Motor neuron (in vitro differentiated cells): ENCODE data around the gene MACROH2A1. TPM values are rescaled to one million over a fixed set of nuclear protein-coding genes. Genes with fewer than 3 reads are reported as not detected.
A peak's percentile ranks its signal among the peaks of the same experiment; 100 is the strongest.

Experiments
- ATAC-seq, 8 experiments: fragments of 200-7000 bp; cut with Tn5 transposase; replicated peaks in 6 of 8; 2 replicates each; pipeline ENCODE4 v1.8.0; 2021; ENCODE audit warnings: mild to moderate bottlenecking in 8 of 8, moderate library complexity in 8 of 8
- H3K27ac ChIP-seq, 2 donors: fragments of 250-450 bp; sonication (Bioruptor Pico); 2 replicates each; pipeline ENCODE4 v1.9.0; 2021; ENCODE audit warnings: antibody characterized with exemption in 2 of 2, mild to moderate bottlenecking in 2 of 2, moderate library complexity in 1 of 2
- H3K4me1 ChIP-seq, 2 donors: fragments of 250-450 bp; sonication (Bioruptor Pico); replicated peaks in 1 of 2; 2 replicates each; pipeline ENCODE4 v1.6.1; 2021; ENCODE audit warnings: antibody characterized with exemption in 2 of 2, mild to moderate bottlenecking in 2 of 2, moderate library complexity in 1 of 2
- H3K4me3 ChIP-seq, 5 donors: fragments of 250-450 bp; sonication (Bioruptor Pico); 2 replicates each; pipeline ENCODE4 v1.9.0; 2021; ENCODE audit warnings: antibody characterized with exemption in 5 of 5, mild to moderate bottlenecking in 5 of 5, moderate library complexity in 4 of 5
- WGBS, 10 experiments: fragments of 450-650 bp; shearing (Covaris generic); methylation state at CpG; one replicate each; pipeline ENCODE4 v1.0.0; 2022; 5-methylcytosine and 5-hydroxymethylcytosine counted together
- in situ Hi-C, 9 experiments: fragments of 400-800 bp; cut with MboI; loops; one replicate each; pipeline ENCODE4 v1.15.0; 2021; ENCODE audit warnings: low sequenced_read_pairs in 9 of 9, low pct_unique_long_range_greater_than_20kb in 2 of 9; ENCODE audit not compliant: unreplicated experiment in 9 of 9
- total RNA-seq, 8 experiments: library from RNA; unstranded; fragments of 300-600 nt; gene quantifications; 2 replicates each; pipeline versions ENCODE4 v1.2.3 to v1.2.4, GENCODE V29; 2022

MACROH2A1 gene
- total RNA-seq, 8 experiments from 2014 or later, result 69.6 to 273 (median 126) TPM

DNA sequence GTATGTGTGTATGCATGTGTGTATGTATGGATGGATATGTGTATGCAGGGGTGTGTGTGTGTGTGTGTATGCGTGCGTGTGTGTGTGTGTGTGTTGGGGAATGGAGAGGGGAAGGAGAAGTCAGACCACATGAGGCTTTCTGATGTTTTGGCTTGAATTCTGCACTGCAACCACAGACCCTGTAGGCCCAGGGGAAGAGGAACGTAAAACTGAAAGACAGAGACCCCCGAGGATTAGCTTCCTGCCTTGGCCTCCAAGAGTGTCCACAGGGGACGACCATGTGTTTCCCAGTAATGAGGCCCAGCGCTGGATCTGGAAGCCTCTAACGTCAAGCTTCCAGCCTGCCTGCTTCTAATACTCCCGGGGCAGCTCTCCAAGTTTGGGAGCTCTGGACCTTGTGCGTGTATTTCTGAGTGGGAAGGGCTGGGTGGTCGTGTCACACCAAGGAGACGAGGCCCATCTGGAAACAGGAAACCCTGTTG lies 42.4 kb upstream of the MACROH2A1 start:
- H3K4me1 ChIP-seq, result peaks cover 10 to 16% of the 10 kb centered on the region in 2 donors
- in situ Hi-C loops, result no loop called here
- 30 to 92% (median 55%) methylated on average over 2 of the region's 11 CpGs; no CpG with 5 or more reads in 5 of the 10 experiments for whole genome bisulfite sequencing, 10 experiments
- H3K27ac ChIP-seq, result no peak overlapping the region
- H3K4me3 ChIP-seq, result no peak overlapping the region
- ATAC-seq, result no peak

DNA sequence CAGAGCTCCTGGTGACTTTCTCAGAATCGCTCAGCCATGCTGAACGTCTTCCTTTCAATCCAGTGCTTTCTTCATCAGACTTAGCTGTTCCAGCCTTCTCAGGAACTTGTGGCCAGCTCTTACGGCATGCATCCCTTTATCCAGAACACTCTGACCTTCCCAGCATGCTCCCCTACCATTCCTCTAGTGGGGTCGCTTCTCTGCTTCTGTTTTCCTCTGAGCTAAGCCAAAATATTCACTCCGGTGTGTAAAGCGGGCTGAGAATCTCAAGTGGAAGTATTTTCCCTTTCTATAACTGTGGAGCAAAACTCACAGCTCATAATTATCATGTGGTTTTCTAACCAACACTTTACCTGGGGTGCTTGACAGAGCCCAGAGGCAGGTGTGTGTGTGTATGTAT lies 41.9 kb upstream of the MACROH2A1 start:
- H3K4me1 ChIP-seq, result peaks cover 10 to 16% of the 10 kb centered on the region in 2 donors
- 53 to 96% (median 80%) methylated on average over 4 to 6 of the region's 6 CpGs; no CpG with 5 or more reads in 2 of the 10 experiments for WGBS, 10 experiments
- in situ Hi-C loops, result no loop called here
- no peak for ATAC-seq
- no peak overlapping the region for H3K27ac ChIP-seq
- H3K4me3 ChIP-seq, result no peak overlapping the region

DNA sequence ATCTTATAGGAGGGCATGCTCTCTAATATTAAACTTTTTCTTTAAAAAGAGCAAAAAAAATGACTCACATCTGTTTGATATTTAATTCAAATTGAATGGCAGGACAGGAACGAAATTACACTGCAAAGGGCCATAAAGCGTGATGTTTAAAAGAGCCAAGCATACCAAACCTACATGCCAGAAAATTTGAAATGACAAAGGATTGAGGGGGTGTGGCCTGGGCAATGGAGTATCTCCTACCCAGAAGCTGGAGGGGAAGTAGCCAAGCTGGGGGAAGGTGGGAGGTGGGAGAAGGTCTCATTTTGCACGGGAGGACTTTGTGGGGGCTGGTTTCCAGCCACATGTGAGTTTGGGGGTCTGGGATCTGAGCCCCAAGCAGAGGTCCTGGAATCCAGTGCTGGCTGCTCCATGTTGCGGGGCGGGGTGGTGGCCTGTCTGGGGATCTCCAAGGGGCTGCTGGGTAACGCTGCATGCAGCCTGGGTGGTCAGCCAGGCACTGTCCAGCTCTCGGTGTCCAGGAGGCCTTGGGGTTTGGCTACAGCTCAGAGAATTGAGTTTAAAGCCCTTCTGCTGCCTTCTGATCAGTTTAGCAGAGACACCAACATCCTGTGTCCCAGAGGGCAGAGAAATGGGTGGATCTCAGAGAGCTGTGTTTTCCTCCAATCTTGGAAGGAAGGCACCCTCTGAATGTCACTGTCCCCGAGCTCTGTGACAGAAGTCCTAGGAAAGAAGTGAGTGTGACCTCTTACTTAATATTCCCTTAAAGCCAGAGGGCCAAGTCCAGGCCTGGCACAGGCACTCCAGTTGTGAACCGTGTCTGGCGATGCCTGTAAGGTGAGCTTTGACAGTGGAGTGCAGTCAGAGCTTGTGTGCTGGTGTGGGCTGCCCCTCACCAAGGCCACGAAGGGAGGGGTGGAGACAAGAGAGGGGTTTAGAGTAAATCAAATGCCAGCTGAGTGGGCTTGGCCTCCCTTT lies 40.5 kb upstream of the MACROH2A1 start:
- in situ Hi-C loops, result no loop called here
- WGBS, 10 experiments, result 10 to 100% (median 70%) methylated on average over 2 to 6 of the region's 11 CpGs; no CpG with 5 or more reads in 1 of the 10 experiments

DNA sequence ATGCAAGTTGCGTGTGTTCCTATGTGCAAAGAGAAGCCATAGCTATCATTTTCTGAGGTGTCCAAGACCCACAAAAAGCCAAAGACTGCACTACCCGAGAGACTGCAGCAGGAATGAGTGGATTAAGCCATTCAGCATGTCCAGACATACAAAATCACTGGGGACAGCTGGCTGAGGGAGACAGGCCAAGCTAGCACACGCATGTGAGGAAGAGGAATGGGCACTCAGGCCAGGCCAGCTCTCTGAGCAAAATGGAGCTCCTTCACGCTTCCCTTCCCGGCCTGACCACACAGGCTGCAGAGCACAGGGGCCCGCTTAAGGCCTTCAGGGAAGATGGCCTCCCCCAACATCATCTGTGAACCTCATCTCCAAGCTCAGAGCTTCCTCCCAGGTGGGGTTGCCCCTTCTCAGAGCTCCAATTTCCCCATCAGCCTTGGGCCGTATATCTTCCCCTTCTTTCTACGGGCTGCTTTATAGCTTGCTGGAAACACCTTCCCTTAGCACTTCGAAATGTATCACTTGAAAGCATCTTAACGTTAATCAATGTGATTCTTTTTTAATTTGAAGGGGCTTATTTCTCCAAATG lies 39.7 kb upstream of the MACROH2A1 start:
- 39 to 90% (median 68%) methylated on average over 2 to 8 of the region's 10 CpGs; no CpG with 5 or more reads in 2 of the 10 experiments for WGBS, 10 experiments
- peaks cover 10 to 16% of the 10 kb centered on the region in 2 donors for H3K4me1 ChIP-seq
- H3K27ac ChIP-seq, result no peak overlapping the region
- no peak for ATAC-seq
- in situ Hi-C loops, result no loop called here
- no peak overlapping the region for H3K4me3 ChIP-seq

More for the DNA sequence above, 40.5 kb upstream of the MACROH2A1 start:
- Histone ChIP-seq H3K4me3 (no peak overlapping the region), H3K27ac (no peak overlapping the region), H3K4me1 (peaks cover 10 to 16% of the 10 kb centered on the region in 2 donors)
- ATAC-seq, result no peak

DNA sequence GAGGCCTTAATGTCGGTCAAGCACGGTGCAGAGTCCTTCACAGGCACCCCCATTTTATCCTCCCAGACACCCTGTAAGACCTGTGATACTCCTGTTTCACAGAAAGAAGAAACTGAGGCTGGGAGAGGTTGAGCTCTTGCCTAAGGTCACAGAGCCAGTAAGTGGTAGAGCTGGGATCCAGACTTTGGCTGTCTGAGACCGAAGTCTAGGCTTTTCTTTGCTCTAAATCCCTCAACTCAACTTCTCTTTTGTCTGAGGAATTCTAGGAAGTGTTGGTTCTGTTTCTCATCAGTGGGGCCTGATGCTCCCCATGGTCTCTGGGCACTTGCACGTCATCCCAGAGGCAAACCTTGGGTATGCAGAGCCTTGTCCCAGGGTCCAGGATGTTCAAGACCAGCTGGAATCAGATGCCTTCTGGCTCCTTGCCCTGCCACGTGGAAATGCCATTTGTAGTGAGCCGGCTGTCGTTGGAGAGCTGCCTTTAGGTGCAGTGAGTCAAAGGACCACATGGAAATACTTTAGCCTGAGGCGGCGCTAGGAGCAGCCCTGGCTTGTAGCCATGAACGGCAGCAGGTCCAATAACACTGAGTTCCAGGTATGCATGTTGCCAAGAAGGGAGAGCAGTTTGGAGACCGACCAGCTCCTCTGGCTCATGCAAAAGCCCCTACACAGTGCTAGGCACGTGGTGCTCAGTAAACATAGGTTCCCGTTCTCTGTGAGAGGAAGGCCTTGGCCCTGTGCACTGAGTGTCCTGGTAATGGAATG lies 38.9 kb upstream of the MACROH2A1 start:
- no peak overlapping the region for H3K4me3 ChIP-seq
- no peak overlapping the region for H3K27ac ChIP-seq
- WGBS, 10 experiments, result 11 to 93% (median 52%) methylated on average over 2 to 11 of the region's 13 CpGs; no CpG with 5 or more reads in 2 of the 10 experiments
- in situ Hi-C loops, result no loop called here
- peaks cover 8 to 11% of the 10 kb centered on the region in 2 donors for H3K4me1 ChIP-seq
- ATAC-seq, result peak in 4 of 8 experiments; percentile 30 to 78 (median 56)

DNA sequence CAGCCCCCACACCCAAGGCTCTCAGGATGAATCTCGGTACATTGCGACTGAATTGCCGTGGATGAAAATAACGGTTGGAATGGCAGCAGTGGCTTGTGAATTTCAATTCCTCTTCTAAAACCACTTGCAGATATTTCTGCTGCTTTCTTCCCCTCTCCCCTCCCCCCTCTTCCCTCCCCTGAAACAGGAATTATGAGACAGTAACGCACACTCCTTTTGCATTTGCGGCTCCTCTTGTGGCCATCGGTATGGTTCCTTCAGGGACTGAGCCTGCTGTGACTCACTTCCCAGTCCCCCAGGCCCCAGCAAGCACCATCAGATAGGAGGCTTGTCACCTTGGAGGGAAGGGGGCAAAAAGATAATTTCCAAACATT lies 38.4 kb upstream of the MACROH2A1 start:
- in situ Hi-C loops, result no loop called here

DNA sequence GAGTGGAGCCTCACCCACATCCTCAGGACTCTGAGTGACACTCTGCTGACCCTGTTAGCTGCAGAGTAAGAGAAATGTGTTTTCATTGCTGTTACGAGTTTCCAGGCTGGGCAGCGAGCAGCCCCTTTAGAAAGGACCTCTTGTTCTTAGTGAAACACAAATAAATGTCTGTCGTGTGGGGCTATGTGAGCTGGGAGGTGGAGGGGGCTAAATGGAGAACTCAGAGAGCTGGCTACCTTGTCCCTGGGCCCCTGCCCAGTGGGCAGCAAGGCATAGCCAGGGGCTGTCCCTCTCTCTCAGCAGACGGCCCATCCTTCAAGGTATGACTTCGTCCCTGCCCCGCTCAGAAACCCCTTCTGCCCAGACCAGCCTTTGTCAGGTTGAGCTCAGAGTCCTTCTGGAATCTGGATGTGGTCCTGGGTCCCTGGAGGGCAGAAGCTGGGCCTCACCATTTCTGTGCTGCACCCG lies 38.0 kb upstream of the MACROH2A1 start:
- Histone ChIP-seq H3K4me1 (peaks cover 7 to 8% of the 10 kb centered on the region in 2 donors), H3K27ac (no peak overlapping the region), H3K4me3 (no peak overlapping the region)
- in situ Hi-C loops, result no loop called here
- 33 to 100% (median 64%) methylated on average over 1 to 5 of the region's 7 CpGs; no CpG with 5 or more reads in 4 of the 10 experiments for WGBS, 10 experiments
- ATAC-seq, result peak in 5 of 8 experiments; percentile 47 to 84 (median 74)

More for the DNA sequence above, 38.4 kb upstream of the MACROH2A1 start:
- H3K4me3 ChIP-seq, result no peak overlapping the region
- no peak overlapping the region for H3K27ac ChIP-seq
- peaks cover 7 to 8% of the 10 kb centered on the region in 2 donors for H3K4me1 ChIP-seq
- ATAC-seq, result peak in 5 of 8 experiments; percentile 34 to 77 (median 51)
- 78 to 90% (median 79%) methylated on average over 2 to 3 of the region's 7 CpGs; no CpG with 5 or more reads in 7 of the 10 experiments for WGBS, 10 experiments

DNA sequence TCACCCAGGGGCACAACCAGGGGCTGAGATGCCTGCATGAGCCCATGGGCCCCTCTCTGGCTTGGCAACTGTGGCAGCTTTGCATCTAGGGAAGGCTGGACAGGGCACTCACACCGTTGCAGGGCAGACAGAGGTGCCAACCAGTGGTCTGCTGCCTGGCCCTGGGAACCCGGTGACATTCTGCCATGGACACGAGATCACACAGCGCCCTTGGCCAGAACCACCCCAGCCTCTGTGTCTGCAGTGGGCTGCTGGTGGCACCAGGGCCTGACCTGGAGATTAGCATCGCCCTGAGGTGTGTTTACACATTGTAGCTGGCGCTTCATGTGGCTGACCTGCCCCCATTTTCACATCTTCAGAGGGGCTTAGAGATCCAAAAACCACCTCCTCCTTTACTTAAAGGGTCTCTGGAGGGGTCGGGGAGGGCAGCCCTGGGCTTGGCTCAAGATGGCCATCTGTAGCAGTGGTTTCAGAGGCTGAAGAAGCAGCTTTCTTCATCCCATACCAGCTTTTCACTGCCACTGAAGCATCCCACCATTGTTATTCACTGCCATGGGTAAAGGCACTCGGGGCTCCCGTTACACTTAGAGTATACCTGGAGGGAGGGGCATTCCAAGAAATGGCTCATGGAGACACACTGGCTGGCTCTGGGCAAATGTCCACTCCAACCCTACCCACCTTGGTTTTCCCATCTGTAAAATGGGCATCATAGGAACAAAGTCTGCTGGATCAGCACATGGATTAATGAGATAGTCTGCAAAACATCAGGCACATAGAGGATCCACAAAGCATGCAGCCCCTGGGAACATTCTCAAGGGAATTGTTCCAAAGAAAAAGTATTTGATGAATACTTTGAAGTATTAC lies 36.7 kb upstream of the MACROH2A1 start:
- ATAC-seq, result no peak
- in situ Hi-C loops, result no loop called here
- peaks cover 7 to 8% of the 10 kb centered on the region in 2 donors for H3K4me1 ChIP-seq
- WGBS, 10 experiments, result 67 to 100% (median 80%) methylated on average over 1 to 6 of the region's 9 CpGs; no CpG with 5 or more reads in 5 of the 10 experiments
- no peak overlapping the region for H3K27ac ChIP-seq
- no peak overlapping the region for H3K4me3 ChIP-seq

DNA sequence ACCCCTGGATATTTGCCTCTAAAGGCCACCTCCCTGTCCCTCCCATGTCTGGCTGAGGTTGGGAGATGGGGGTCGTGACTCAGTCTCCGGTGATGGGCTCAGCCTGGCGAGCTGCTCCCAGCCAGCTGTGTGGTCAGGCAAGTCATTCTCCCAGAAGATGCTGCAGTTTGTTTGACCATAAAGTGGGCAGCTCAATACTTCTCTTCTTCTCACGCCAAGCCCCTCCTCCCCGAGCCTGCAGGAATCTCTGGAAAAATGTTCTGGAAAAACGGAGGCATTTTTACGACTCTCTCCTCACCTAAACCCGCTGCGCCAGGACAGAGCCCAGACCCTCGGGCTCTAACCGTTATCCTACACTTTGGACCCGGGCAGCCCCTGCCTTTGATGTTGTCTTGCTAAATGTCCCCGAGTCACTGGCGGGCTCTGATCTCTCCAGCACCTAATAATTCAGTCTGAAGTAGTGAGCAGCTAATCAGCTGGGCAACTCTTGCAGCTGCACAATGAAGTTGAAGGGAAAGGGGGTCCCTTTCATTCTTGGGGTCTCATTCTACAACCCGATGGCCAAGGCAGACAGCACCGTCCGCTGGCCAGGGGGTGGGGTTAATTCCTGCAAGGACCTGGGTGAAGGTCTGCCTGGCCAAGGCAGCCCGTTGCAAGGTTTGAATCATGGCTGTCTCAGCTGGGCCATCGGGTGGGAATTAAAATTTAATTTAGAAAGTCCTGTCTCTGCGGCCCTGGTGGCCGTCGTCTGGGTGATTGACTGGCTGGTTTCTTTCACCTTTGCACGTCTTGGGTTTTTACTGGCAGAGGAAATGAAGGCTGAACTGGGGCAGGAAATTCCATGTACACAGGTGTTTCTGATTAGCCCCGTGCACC lies 35.8 kb upstream of the MACROH2A1 start:
- no peak overlapping the region for H3K27ac ChIP-seq
- WGBS, 10 experiments, result 32 to 89% (median 74%) methylated on average over 2 to 14 of the region's 24 CpGs; no CpG with 5 or more reads in 3 of the 10 experiments
- no peak for ATAC-seq
- no peak overlapping the region for H3K4me3 ChIP-seq
- peaks cover 7 to 8% of the 10 kb centered on the region in 2 donors for H3K4me1 ChIP-seq
- in situ Hi-C loops, result no loop called here

DNA sequence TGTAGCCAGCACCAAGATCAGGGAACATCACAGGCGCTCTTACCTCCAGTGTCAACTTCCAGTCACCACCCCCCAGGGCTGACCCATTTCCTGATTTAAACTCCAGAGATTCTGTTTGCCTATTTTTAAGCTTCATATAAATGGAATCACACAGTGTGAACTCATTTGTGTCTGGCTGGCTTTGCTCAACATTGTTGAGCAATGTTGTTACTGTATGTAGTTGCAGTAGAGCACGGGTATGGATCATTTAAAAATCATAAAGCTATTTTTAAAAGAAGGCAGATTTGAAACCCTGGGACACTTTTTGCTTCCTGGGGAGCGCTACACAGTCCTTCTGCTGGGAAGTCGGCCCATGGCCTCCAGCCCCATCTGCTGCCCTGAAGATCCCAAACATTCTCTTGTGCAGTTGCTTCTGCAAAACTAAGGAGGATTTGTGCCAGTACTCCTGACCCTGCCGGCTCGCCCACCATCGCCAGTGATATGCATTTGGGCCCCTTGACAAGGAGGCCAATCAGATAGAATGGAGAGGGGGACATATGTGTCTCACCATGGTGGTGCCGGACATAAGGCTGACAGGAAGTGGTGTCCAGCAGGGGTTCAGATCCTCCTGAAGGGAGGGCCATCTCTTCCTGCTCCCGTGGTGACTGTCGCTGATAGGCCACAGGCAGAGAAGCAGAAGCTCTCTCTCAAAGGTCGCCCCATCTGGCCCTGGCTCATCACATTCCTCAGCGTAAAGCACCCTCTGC lies 34.8 kb upstream of the MACROH2A1 start:
- WGBS, 10 experiments, result 33 to 89% (median 70%) methylated on average over 1 to 11 of the region's 12 CpGs; no CpG with 5 or more reads in 3 of the 10 experiments
- no peak overlapping the region for H3K4me3 ChIP-seq
- no peak for ATAC-seq

More for the DNA sequence above, 34.8 kb upstream of the MACROH2A1 start:
- in situ Hi-C loops, result no loop called here
- Histone ChIP-seq H3K4me1 (peaks cover 7 to 8% of the 10 kb centered on the region in 2 donors), H3K27ac (no peak overlapping the region)
